ENCODE measurements around the gene JMJD7.

JMJD7 gene

DNA sequence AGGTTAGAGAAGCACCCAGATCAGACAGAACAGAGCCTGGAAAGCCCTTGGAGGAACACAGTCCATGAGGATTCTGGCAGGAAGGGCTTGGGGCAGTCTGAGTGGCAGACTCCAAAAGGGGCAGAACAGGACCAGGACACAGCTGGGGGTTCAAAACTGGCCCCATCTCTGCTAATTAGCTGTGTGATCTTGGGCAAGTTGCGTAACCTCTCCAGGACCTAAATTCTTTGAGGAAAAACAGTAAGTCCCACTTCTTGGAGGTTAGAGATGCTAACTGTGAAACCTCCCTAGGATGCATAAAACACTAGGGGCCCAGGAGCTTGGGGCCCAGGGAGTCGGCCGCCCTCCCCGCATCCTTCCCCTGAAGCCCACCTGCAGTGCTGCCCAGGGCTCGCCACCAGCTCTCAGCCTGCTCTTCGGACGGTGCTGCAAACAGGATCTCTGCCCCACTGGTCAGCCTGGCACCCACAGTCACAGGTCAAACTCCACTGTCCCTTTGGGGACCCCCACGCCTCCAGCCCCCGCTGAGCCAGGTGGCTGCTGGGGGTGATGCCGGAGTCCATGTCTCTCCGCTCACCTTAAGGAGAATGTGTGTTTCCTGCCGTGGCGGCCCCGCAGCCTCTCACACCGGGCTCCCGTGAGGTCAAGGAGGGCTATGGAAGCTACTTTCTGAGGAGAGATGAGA is 22.7 kb downstream of the JMJD7 start:
- no peak overlapping the region for H3K9ac ChIP-seq (ENCODE audit: low read depth in 1 of 2, low read length in 2 of 2)
- peaks cover 18 to 21% of the 10 kb centered on the region in 2 donors for H3K36me3 ChIP-seq (ENCODE audit: control insufficient read depth in 2 of 2, insufficient read depth in 2 of 2, low read length in 2 of 2)
- H3K4me1 ChIP-seq (ENCODE audit: control insufficient read depth in 2 of 2, insufficient read depth in 2 of 2, low read length in 2 of 2) = no peaks in the 10 kb centered on the region
- no peaks in the 10 kb centered on the region for H3K27me3 ChIP-seq (ENCODE audit: control insufficient read depth in 2 of 2, insufficient read depth in 2 of 2, low read length in 2 of 2)
- no peak overlapping the region for H3K27ac ChIP-seq (ENCODE audit: low read depth in 2 of 2, low read length in 2 of 2)
- H3K9me3 ChIP-seq (ENCODE audit: control insufficient read depth in 2 of 2, low read length in 2 of 2) = no peaks in the 10 kb centered on the region
- H3K4me3 ChIP-seq (ENCODE audit: low read length in 2 of 2) = no peak overlapping the region

DNA sequence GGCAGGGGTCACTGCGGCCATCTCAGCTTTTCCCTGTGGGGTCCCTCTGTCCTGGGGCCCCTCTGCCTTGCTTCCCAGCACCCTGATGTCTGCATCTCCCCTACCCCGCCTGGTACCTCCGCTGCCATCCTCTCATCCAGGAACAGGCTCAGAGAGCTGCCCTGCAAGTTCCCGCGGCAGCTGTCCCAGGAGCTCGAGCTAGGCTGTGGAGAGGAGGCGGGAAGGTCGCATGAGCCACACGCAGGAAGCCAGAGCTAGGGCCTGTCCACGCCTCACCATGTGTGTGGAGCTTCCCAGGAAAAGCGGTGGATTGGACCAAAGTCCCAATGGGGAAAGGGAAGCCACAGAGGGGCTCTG is 23.3 kb downstream of the JMJD7 start:
- Histone ChIP-seq H3K4me3 (ENCODE audit: low read length in 2 of 2) (no peak overlapping the region), H3K9me3 (ENCODE audit: control insufficient read depth in 2 of 2, low read length in 2 of 2) (no peaks in the 10 kb centered on the region), H3K27ac (ENCODE audit: low read depth in 2 of 2, low read length in 2 of 2) (no peak overlapping the region), H3K4me1 (ENCODE audit: control insufficient read depth in 2 of 2, insufficient read depth in 2 of 2, low read length in 2 of 2) (no peaks in the 10 kb centered on the region), H3K9ac (ENCODE audit: low read depth in 1 of 2, low read length in 2 of 2) (no peak overlapping the region), H3K36me3 (ENCODE audit: control insufficient read depth in 2 of 2, insufficient read depth in 2 of 2, low read length in 2 of 2) (peaks cover 18 to 20% of the 10 kb centered on the region in 2 donors), H3K27me3 (ENCODE audit: control insufficient read depth in 2 of 2, insufficient read depth in 2 of 2, low read length in 2 of 2) (no peaks in the 10 kb centered on the region)

DNA sequence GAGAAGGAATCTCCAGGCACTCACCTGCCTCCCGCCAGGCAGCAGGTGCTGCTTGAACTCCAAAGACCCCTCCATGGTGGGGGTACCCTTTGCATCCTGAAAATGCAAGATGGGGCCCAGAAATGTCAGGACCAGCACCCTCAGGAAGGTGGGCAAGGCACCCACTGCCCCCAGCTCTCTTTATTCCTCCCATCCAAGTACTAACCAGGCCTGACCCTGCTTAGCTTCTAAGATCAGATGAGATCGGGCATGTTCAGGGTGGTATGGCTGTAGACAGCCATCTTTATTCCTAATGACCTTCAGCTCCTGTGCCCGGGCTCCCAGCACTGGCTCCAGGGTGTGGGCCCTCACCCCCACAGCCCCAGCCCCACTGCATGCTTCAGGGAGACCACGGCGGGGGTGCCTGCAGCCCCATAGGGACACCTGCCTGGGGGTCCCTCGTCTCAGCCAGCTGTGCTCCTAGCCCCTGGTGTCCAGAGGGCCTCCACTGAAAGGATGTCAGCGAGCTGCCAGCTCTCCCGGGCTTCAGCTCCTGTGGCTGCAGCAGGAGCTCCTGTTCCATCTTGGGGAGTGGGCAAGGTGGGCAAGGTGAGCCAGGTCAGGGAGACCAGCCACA is 24.0 kb downstream of the JMJD7 start:
- Histone ChIP-seq H3K27me3 (ENCODE audit: control insufficient read depth in 2 of 2, insufficient read depth in 2 of 2, low read length in 2 of 2) (no peaks in the 10 kb centered on the region), H3K4me3 (ENCODE audit: low read length in 2 of 2) (no peak overlapping the region), H3K9me3 (ENCODE audit: control insufficient read depth in 2 of 2, low read length in 2 of 2) (no peaks in the 10 kb centered on the region), H3K36me3 (ENCODE audit: control insufficient read depth in 2 of 2, insufficient read depth in 2 of 2, low read length in 2 of 2) (peaks cover 13% of the 10 kb centered on the region in 2 donors), H3K9ac (ENCODE audit: low read depth in 1 of 2, low read length in 2 of 2) (no peak overlapping the region), H3K27ac (ENCODE audit: low read depth in 2 of 2, low read length in 2 of 2) (no peak overlapping the region), H3K4me1 (ENCODE audit: control insufficient read depth in 2 of 2, insufficient read depth in 2 of 2, low read length in 2 of 2) (no peaks in the 10 kb centered on the region)

DNA sequence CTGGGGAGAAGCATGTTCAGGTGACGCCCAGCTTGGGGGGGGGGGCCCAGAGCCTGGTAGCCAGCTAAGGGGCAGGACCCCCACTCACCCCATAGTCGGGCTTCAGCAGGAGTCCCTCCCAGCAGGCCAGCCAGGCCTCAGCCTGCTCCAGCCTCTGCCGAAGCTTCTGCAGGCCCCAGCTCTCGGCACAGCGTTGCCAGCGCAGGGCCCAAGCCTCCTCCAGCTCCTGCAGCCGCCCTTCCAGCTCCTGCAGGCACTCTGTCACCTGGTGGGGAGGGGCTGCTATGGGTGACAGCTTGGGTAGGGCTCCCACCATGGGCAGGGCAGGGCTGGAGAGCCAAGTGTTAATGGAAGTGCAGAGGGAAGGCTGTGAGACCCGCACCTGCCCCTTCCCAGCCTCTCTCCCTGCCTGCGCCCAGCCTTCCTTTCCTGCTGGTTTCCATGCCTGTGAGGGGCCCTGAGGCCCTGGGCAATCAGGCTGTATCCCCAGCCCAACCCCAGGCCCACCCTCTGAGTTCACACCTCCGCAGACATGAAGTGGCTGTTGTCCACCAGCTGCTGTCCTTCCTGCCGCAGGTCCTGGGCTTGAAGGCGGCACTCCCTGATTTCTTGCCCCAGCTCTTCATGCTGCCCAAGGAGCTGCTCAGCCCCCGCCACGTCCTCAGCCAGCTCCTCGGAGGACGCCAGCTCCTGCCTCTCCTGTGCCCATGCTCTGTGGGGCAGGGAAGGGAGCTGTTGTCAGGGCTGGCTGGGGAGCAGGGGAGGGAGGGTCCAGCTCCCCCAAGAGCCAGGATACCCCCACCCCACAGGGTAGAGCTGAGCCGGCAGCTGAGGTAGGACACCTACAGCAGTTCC is 25.1 kb downstream of the JMJD7 start:
- Histone ChIP-seq H3K27ac (ENCODE audit: low read depth in 2 of 2, low read length in 2 of 2) (no peak overlapping the region), H3K4me3 (ENCODE audit: low read length in 2 of 2) (no peak overlapping the region), H3K9ac (ENCODE audit: low read depth in 1 of 2, low read length in 2 of 2) (no peak overlapping the region), H3K4me1 (ENCODE audit: control insufficient read depth in 2 of 2, insufficient read depth in 2 of 2, low read length in 2 of 2) (no peaks in the 10 kb centered on the region), H3K9me3 (ENCODE audit: control insufficient read depth in 2 of 2, low read length in 2 of 2) (no peaks in the 10 kb centered on the region), H3K27me3 (ENCODE audit: control insufficient read depth in 2 of 2, insufficient read depth in 2 of 2, low read length in 2 of 2) (no peaks in the 10 kb centered on the region), H3K36me3 (ENCODE audit: control insufficient read depth in 2 of 2, insufficient read depth in 2 of 2, low read length in 2 of 2) (peaks cover 4 to 7% of the 10 kb centered on the region in 2 donors)

DNA sequence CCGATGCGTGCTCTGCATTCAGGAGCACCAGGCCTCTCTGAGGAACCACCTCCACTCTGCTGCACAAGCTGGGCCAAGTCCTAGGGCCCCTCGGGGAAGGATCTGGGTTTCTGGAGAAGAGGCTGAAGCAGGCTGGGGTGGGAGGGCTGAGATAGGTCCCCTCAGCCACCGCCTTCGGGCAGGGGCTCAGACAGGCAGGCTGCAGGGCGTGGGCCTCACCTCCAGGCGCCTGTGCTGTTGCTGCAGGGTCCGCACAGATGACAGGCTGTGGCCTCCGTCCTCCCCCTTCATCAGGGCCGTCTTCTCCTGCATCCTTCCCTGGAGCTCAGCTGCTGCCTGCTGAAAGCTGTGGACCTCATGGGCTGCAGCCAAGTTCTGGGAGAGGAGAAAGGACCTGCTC is 25.9 kb downstream of the JMJD7 start:
- Histone ChIP-seq H3K9me3 (ENCODE audit: control insufficient read depth in 2 of 2, low read length in 2 of 2) (no peaks in the 10 kb centered on the region), H3K4me1 (ENCODE audit: control insufficient read depth in 2 of 2, insufficient read depth in 2 of 2, low read length in 2 of 2) (no peaks in the 10 kb centered on the region), H3K27ac (ENCODE audit: low read depth in 2 of 2, low read length in 2 of 2) (no peak overlapping the region), H3K4me3 (ENCODE audit: low read length in 2 of 2) (no peak overlapping the region), H3K9ac (ENCODE audit: low read depth in 1 of 2, low read length in 2 of 2) (no peak overlapping the region), H3K27me3 (ENCODE audit: control insufficient read depth in 2 of 2, insufficient read depth in 2 of 2, low read length in 2 of 2) (no peaks in the 10 kb centered on the region), H3K36me3 (ENCODE audit: control insufficient read depth in 2 of 2, insufficient read depth in 2 of 2, low read length in 2 of 2) (no peaks in the 10 kb centered on the region)

DNA sequence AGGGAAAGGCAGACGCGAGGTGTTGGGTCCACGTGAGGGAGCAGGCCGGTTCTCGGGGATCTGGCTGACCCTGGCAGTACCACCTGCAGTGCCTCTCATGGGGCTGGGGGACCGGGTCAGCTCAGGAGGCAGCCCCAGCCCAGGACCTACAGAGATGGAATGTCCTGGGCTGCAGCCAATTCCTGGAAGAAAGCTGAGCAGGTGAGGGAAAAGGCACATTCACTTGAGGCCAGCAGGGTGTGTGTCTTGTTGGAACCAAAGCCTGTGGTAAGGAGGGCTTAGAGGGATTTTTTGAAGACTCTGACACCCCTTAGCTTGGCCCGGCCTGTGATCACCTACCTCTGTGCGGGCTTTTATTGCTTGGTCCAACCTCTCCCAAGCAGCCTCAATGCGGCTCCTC is 26.6 kb downstream of the JMJD7 start:
- no peaks in the 10 kb centered on the region for H3K27me3 ChIP-seq (ENCODE audit: control insufficient read depth in 2 of 2, insufficient read depth in 2 of 2, low read length in 2 of 2)
- H3K4me1 ChIP-seq (ENCODE audit: control insufficient read depth in 2 of 2, insufficient read depth in 2 of 2, low read length in 2 of 2) = no peaks in the 10 kb centered on the region
- H3K27ac ChIP-seq (ENCODE audit: low read depth in 2 of 2, low read length in 2 of 2) = no peak overlapping the region
- no peaks in the 10 kb centered on the region for H3K36me3 ChIP-seq (ENCODE audit: control insufficient read depth in 2 of 2, insufficient read depth in 2 of 2, low read length in 2 of 2)
- H3K4me3 ChIP-seq (ENCODE audit: low read length in 2 of 2) = no peak overlapping the region
- no peak overlapping the region for H3K9ac ChIP-seq (ENCODE audit: low read depth in 1 of 2, low read length in 2 of 2)
- H3K9me3 ChIP-seq (ENCODE audit: control insufficient read depth in 2 of 2, low read length in 2 of 2) = no peaks in the 10 kb centered on the region

DNA sequence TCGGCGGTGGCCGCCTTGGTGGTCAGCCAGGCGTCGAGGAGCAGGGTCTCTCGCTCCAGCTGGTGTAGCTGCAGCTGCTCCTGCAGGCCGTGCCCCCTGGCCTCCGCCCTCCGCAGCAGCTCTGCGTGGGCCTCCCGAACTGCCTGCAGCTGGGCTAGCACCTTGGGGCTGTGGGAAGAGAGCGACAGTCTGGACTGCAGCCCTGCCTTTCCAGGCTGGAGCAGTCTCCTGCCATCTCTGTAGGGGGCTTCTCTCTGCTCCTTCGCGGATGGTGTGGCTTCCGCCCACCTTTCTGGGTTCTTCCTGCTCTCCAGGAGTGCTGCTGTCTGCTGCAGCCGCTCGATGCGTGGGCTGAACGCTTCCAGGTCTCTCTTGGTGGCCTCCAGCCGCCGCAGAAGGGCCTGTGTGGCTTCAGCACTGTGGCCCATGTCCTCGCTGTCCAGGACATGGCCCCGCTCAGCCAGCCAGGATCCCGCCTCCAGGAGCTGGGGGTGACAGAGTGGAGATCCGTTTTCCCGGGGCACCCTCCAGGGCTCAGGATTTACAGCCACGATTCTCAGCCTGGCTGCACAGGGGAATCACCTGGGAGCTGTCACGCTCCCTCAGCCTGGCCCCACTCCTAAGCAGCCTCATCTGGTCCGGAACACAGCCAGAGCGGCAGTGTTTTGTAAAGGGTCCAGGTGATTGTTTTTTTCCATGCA is 27.5 kb downstream of the JMJD7 start:
- Histone ChIP-seq H3K27ac (ENCODE audit: low read depth in 2 of 2, low read length in 2 of 2) (no peak overlapping the region), H3K4me1 (ENCODE audit: control insufficient read depth in 2 of 2, insufficient read depth in 2 of 2, low read length in 2 of 2) (no peaks in the 10 kb centered on the region), H3K9ac (ENCODE audit: low read depth in 1 of 2, low read length in 2 of 2) (no peak overlapping the region), H3K36me3 (ENCODE audit: control insufficient read depth in 2 of 2, insufficient read depth in 2 of 2, low read length in 2 of 2) (no peaks in the 10 kb centered on the region), H3K9me3 (ENCODE audit: control insufficient read depth in 2 of 2, low read length in 2 of 2) (no peaks in the 10 kb centered on the region), H3K27me3 (ENCODE audit: control insufficient read depth in 2 of 2, insufficient read depth in 2 of 2, low read length in 2 of 2) (no peaks in the 10 kb centered on the region), H3K4me3 (ENCODE audit: low read length in 2 of 2) (no peak overlapping the region)

DNA sequence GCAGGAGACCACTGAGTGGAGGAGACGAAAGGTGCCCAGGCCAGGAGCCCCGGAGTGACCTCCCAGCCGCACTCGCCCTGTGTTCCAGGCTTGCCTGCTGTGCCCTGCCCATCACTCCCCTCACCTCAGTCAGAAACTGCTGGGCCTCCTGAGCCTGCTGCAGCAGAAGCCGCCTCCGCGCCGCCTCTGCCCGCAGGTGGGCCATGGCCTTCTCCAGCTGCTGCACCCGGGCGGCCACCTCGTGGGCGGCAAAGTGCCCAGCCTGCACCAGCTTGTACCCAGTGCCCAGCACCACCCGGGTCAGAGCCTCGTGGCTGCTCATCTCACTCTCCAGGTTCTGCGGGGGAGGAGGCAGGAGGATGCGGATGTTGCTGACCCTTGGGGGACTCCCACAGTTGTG is 28.4 kb downstream of the JMJD7 start:
- H3K27ac ChIP-seq (ENCODE audit: low read depth in 2 of 2, low read length in 2 of 2) = no peak overlapping the region

DNA sequence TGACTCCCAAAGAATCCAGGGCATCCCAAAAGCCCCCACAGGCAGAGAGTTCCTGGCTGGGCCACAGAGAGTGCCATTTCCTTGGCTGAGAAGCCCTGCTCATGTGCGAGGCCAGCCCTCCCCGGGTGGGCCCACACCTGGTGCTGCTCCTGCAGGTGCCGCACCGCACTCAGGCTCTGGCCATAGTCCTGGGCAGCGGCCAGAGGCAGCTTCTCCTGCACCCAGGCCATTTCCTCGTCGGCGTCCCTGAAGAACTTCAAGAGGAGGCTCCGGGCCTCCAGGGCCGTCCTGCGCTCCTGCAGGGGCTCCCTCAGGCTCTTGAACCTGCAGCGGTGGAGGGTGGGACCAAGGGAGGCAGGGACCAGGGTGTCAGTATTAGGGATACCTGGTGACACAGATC is 28.8 kb downstream of the JMJD7 start:
- no peaks in the 10 kb centered on the region for H3K4me1 ChIP-seq (ENCODE audit: control insufficient read depth in 2 of 2, insufficient read depth in 2 of 2, low read length in 2 of 2)
- no peaks in the 10 kb centered on the region for H3K9me3 ChIP-seq (ENCODE audit: control insufficient read depth in 2 of 2, low read length in 2 of 2)
- H3K27ac ChIP-seq (ENCODE audit: low read depth in 2 of 2, low read length in 2 of 2) = no peak overlapping the region
- no peak overlapping the region for H3K9ac ChIP-seq (ENCODE audit: low read depth in 1 of 2, low read length in 2 of 2)
- no peak overlapping the region for H3K4me3 ChIP-seq (ENCODE audit: low read length in 2 of 2)
- no peaks in the 10 kb centered on the region for H3K27me3 ChIP-seq (ENCODE audit: control insufficient read depth in 2 of 2, insufficient read depth in 2 of 2, low read length in 2 of 2)
- H3K36me3 ChIP-seq (ENCODE audit: control insufficient read depth in 2 of 2, insufficient read depth in 2 of 2, low read length in 2 of 2) = no peaks in the 10 kb centered on the region

More for the DNA sequence above, 28.4 kb downstream of the JMJD7 start:
- no peaks in the 10 kb centered on the region for H3K4me1 ChIP-seq (ENCODE audit: control insufficient read depth in 2 of 2, insufficient read depth in 2 of 2, low read length in 2 of 2)
- H3K27me3 ChIP-seq (ENCODE audit: control insufficient read depth in 2 of 2, insufficient read depth in 2 of 2, low read length in 2 of 2) = no peaks in the 10 kb centered on the region
- no peak overlapping the region for H3K9ac ChIP-seq (ENCODE audit: low read depth in 1 of 2, low read length in 2 of 2)
- no peaks in the 10 kb centered on the region for H3K9me3 ChIP-seq (ENCODE audit: control insufficient read depth in 2 of 2, low read length in 2 of 2)
- no peak overlapping the region for H3K4me3 ChIP-seq (ENCODE audit: low read length in 2 of 2)
- H3K36me3 ChIP-seq (ENCODE audit: control insufficient read depth in 2 of 2, insufficient read depth in 2 of 2, low read length in 2 of 2) = no peaks in the 10 kb centered on the region

DNA sequence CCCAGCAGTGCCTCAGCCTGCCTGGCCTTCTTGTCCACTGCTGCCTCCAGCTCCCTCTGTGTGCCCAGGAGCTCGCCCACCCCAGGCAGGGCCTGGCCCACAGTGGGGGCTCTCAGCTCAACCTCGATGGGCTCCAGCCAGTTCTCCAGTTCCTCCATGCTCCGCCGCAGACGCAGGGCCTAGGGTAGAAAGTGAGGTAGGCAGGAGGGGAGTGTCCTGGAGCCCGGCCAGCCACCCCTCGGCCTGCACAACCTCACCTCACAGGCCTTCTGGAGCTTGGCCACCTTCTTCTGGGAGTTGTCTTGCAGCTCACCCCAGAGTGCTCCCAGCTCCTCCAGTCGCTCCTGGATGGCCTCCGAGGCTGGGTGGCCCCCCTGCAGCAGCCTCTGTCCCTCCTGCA is 29.4 kb downstream of the JMJD7 start:
- Histone ChIP-seq H3K27ac (ENCODE audit: low read depth in 2 of 2, low read length in 2 of 2) (no peak overlapping the region), H3K9me3 (ENCODE audit: control insufficient read depth in 2 of 2, low read length in 2 of 2) (no peaks in the 10 kb centered on the region), H3K27me3 (ENCODE audit: control insufficient read depth in 2 of 2, insufficient read depth in 2 of 2, low read length in 2 of 2) (no peaks in the 10 kb centered on the region), H3K4me1 (ENCODE audit: control insufficient read depth in 2 of 2, insufficient read depth in 2 of 2, low read length in 2 of 2) (no peaks in the 10 kb centered on the region), H3K4me3 (ENCODE audit: low read length in 2 of 2) (no peak overlapping the region), H3K36me3 (ENCODE audit: control insufficient read depth in 2 of 2, insufficient read depth in 2 of 2, low read length in 2 of 2) (no peaks in the 10 kb centered on the region), H3K9ac (ENCODE audit: low read depth in 1 of 2, low read length in 2 of 2) (no peak overlapping the region)

Data from mucosa of rectum (tissue), 2 donors.